ENCODE data around the gene NEUROG1. TPM values are rescaled to one million over a fixed set of nuclear protein-coding genes. Genes with fewer than 3 reads are reported as not detected.

NEUROG1 gene
- total RNA-seq, 4 donors from 2014 or later = not detected

- H3K27me3 ChIP-seq = peaks cover 0 to 19% of the 10 kb centered on the region in 2 donors
- H3K27ac ChIP-seq = no peak overlapping the region
- TF ChIP-seq POLR2A (IDR thresholded peaks at IDR 0.05) = no peak
- no peak for TF ChIP-seq CTCF (IDR thresholded peaks at IDR 0.05)
- DNase-seq = no peak
- H3K9me3 ChIP-seq = no peaks in the 10 kb centered on the region
- H3K36me3 ChIP-seq = no peaks in the 10 kb centered on the region
- H3K4me3 ChIP-seq = no peak overlapping the region
- peaks cover 0 to 15% (median 3%) of the 10 kb centered on the region in 4 donors for H3K4me1 ChIP-seq
Observed at GRCh38 chr5:135541807-135542502, 6.2 kb upstream of the NEUROG1 start.

GRCh38 chr5:135539430-135540005, 3.8 kb upstream of the NEUROG1 start:
- peaks cover 0 to 37% of the 10 kb centered on the region in 2 donors for H3K27me3 ChIP-seq
- H3K9me3 ChIP-seq = no peaks in the 10 kb centered on the region
- TF ChIP-seq CTCF (IDR thresholded peaks at IDR 0.05) = no peak
- TF ChIP-seq POLR2A (IDR thresholded peaks at IDR 0.05) = no peak
- DNase-seq = no peak
- no peaks in the 10 kb centered on the region for H3K36me3 ChIP-seq
- no peak overlapping the region for H3K27ac ChIP-seq
- peaks cover 0 to 28% (median 3%) of the 10 kb centered on the region in 4 donors for H3K4me1 ChIP-seq
- H3K4me3 ChIP-seq = no peak overlapping the region

GRCh38 chr5:135538261-135538660, 2.5 kb upstream of the NEUROG1 start:
- Histone ChIP-seq H3K27ac (no peak overlapping the region), H3K36me3 (no peaks in the 10 kb centered on the region), H3K4me1 (peaks cover 0 to 16% (median 0%) of the 10 kb centered on the region in 4 donors), H3K4me3 (no peak overlapping the region), H3K9me3 (no peaks in the 10 kb centered on the region), H3K27me3 (peaks cover 0 to 37% of the 10 kb centered on the region in 2 donors)
- no peak for TF ChIP-seq POLR2A (IDR thresholded peaks at IDR 0.05)
- TF ChIP-seq CTCF (IDR thresholded peaks at IDR 0.05) = no peak
- DNase-seq = no peak

GRCh38 chr5:135537745-135538144, 2.0 kb upstream of the NEUROG1 start:
- TF ChIP-seq POLR2A (IDR thresholded peaks at IDR 0.05) (no peak), CTCF (IDR thresholded peaks at IDR 0.05) (no peak)

GRCh38 chr5:135537271-135537670, 1.5 kb upstream of the NEUROG1 start:
- Histone ChIP-seq H3K36me3 (no peaks in the 10 kb centered on the region), H3K27ac (no peak overlapping the region), H3K9me3 (no peaks in the 10 kb centered on the region), H3K4me3 (no peak overlapping the region), H3K27me3 (peaks cover 0 to 42% of the 10 kb centered on the region in 2 donors), H3K4me1 (peaks cover 0 to 14% (median 0%) of the 10 kb centered on the region in 4 donors)
- DNase-seq = no peak
- TF ChIP-seq CTCF (IDR thresholded peaks at IDR 0.05) (no peak), POLR2A (IDR thresholded peaks at IDR 0.05) (no peak)

More at GRCh38 chr5:135537745-135538144, 2.0 kb upstream of the NEUROG1 start:
- no peak overlapping the region for H3K27ac ChIP-seq
- DNase-seq = no peak
- H3K4me1 ChIP-seq = peaks cover 0 to 14% (median 0%) of the 10 kb centered on the region in 4 donors
- peaks cover 0 to 37% of the 10 kb centered on the region in 2 donors for H3K27me3 ChIP-seq
- H3K36me3 ChIP-seq = no peaks in the 10 kb centered on the region
- no peaks in the 10 kb centered on the region for H3K9me3 ChIP-seq
- no peak overlapping the region for H3K4me3 ChIP-seq

Data from Peyer's patch (tissue), 4 donors.